Posterior cingulate gyrus (tissue), 11 donors: Measurements from ENCODE around the gene OPCML.

Source experiments
- DNase-seq, 10 donors: peaks; one replicate each; pipeline versions ENCODE4 v3.0.0 to v3.0.0-alpha.2; 2020 to 2021; ENCODE audit warnings: mixed read lengths in 3 of 10
- intact Hi-C: fragments of 100-400 bp; cut with DNase I; formaldehyde crosslinking; loops from one replicate; pipeline ENCODE4 v1.15.1; 2023

Gene OPCML

DNA sequence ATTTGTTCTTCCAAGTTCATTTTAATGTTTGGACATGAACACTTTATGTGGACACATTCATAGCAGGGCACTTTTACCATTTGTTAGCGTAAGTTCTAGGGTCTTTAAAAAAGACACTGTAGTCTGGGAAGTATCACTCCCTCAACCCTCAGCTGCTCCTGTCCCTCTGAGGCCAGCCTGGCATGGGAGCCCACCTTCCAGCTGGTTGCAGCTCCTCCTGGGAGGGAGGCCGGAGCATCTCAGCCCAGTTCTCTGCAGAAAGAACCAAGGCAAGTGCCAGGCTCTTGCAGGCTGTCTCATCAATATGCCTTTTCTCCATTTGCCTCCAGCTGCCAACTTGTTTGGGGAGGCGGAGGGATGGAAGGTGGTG lies 150.6 kb downstream of the OPCML start:
- DNase-seq, result no peak
- intact Hi-C loops, result no loop called here

DNA sequence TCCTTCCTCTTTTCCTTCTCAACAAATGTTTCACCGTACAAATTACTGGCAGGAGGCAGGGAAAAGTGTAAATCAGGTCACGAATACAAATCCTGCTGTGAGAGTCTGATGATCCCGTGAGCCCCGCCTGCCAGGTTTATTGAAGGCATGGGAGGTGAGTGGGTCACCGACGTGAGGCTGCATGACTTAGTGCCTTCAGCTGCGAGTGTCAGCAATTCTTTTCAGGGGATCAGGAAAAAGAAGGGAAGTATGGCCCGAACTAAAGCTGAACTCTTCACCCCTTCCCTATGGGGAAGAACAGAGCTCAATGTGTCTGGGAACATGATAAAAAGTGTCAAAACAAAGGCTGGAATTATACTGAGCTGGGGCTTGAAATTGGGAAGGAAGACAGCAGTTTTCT lies 166.2 kb downstream of the OPCML start:
- intact Hi-C loops, result no loop called here
- no peak for DNase-seq

DNA sequence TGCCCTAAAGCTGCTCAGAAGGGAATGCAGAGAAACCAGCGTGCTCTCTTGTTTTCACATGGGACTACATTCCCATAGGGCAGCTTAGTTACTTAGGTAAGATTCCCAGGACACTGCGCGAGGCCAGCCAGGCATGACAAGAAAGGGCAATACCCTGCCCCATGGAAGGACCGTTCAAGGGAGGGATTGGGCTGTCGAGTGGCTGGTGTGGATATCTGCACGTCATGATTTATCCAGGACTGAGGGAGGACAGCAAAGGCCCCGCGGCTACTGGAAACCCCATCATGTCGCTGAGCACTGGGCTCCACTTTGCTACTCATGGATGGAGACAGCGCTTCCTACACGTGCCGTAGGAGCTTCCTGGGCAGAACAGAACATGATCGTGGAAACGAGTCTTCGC lies 169.4 kb downstream of the OPCML start:
- intact Hi-C loops, result no loop called here
- DNase-seq, result no peak

DNA sequence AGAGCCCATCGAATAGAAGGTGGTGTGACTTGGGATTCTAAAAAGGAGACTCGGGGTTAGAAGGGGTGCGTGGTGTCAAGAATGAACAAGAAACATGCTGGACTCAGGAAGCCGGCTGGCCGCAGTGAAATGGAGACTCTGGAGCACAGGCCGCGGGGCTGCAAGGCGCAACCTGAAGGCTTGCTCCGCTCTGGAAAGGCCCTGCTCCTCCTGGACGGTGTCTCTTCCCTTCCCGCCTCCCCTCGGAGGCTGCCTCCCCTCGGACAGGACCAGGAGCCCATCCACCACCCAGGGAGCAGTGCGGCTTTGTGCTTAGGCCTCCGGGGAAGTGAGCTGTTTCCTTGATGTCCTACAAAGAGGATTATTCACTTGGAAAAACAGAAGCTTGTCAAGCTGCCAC lies 170.1 kb downstream of the OPCML start:
- intact Hi-C loops, result no loop called here
- DNase-seq, result peak in 1 of 10 donors; percentile 69

DNA sequence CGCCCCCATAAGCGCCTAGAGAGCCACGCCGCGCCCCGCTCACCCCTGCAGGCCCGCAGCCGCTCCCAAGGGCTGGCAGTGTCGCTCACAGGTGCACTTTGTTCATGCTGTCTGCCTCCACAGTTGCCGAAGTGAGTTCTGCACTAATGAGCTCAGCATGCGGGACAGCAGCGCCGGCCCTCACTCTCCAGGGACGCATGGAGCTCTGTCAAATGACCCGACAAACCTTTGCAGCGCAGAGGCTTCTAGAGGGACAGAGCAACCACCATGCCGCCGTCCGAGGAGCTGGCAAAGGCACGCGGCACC lies 170.7 kb downstream of the OPCML start:
- peak in 1 of 10 donors; percentile 70 for DNase-seq

DNA sequence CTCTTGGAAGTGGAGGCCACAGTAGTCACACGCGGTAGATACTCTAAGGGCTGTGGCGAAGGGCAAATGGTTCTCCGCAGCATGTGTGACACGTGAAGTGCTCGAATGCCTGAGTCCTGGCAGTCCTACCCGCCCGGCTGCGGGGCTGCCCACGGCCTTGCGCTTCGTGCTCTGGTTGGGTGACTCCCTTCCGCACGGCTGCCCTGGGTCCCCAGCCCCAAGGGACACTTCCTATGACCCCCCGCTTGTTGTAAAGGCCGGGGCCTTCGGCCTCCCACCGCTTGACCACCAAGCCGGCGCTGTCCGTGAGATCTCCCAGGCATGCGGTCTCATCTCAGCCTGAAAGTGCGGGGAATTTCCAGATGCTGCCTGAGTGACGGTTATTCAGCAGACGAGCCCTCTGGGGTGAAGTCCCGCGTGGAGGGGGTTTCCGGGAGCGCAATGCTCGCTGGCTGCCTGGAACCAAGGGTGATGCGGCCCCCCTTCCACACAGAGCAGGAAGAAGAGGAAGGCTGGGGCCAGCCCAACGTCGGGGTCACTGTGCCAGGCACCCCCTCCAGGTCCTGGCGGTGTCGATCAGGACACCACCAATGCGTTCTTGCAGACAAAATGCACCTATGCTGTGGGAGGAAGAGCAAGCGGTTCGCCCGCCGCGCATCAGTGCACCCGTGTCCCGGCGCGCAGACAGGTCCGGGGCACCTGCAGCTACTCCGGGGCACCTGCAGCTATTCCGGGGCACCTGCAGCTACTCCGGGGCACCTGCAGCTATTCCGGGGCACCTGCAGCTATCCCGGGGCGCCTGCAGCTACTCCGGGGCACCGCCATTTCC lies 171.2 kb downstream of the OPCML start:
- intact Hi-C loops, result no loop called here
- DNase-seq, result peak in 1 of 10 donors; percentile 69

More for the DNA sequence above, 170.7 kb downstream of the OPCML start:
- intact Hi-C loops, result no loop called here

DNA sequence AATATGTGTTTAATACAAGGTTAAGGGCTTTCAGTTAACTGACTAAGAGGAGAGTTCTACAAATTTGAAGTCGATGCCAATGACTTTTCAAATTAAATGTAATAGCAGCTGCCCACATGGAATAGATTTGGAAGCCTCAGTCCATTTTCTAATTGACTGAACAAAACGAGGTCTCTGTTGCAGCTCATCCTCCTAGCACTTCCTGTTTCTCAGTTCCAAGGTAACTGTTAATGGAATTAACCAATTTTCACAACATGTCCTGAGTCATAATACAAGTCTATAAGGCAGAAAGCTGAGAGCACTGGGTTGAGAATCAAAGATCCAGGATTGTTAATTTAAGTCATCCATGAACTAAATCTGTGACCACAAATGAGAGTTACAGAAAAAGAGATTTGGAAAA lies 177.2 kb downstream of the OPCML start:
- intact Hi-C loops, result no loop called here

DNA sequence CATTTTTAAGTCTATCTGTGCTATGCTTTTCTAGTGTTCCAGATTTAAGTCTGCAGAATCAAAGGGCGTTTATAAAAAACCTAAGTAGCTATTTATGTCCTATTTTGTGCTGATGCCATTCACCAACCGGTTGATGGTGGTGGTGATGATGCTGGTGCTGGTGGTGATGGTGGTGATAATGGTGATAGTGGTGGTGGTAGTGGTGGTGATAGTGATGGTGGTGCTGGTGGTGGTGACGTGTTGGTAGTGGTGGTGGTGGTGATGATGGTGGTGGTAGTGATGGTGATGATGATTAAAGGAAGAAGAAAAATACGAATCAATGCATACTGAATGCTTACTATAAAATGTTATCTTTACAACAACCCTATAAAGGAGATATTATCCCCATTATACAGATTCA lies 178.2 kb downstream of the OPCML start:
- intact Hi-C loops, result no loop called here
- no peak for DNase-seq

More for the DNA sequence above, 177.2 kb downstream of the OPCML start:
- no peak for DNase-seq

DNA sequence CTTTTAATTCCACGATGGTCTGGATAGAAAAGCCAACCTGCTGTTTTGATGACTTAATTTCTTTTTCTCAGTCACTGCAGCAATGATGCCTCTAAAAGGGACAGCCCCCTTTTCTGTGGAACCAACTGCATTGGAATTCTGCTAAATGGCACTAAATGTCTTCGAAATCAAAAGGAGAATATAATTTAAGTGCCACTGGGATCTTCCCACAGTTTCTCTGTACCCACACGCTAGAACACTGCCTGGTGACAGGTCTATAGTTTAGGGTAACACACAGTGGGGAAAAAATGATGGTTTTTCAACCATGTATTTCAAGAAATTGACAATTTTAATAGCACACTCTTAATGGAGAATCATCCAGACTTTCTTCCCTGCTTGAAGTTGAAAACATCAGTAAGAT lies 182.3 kb downstream of the OPCML start:
- intact Hi-C loops, result no loop called here
- DNase-seq, result no peak

DNA sequence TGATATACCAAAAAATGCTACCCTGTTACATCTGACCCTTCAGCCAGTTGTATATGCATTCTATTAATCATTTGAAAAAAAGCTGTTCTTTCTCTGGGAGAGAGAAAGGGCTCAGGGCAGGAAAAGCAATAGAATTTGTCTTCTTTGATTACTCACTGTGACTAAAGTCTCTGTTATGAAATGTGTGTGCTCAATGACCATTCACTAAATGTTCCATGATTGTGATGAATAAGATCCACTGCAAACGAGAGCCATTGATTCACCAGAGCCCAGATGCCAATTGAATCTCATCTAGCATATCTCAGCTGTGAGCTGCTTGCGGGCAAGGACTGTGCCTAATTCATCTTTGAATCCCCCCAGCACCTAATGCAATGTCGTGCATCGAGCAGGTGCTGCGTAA lies 184.3 kb downstream of the OPCML start:
- no peak for DNase-seq
- intact Hi-C loops, result no loop called here

DNA sequence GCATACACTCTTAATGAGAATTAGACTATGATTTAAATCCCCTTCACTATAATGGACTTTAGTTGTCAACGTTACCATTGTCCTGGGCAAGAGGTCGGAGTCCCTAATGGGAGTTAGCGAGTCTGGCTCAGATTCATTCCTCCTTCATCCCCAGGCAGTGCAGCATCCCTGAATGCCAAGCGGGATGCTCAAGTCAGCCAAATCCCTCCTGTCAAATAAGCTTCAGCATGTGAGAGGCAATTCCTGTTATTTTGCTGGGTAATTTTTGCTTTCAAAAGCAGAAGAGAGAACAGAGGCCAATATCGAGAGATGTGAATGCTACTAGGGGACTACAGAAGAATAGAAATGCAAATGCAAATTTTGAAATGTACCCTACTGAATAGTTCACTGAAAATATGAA lies 186.2 kb downstream of the OPCML start:
- intact Hi-C loops, result no loop called here
- DNase-seq, result no peak

DNA sequence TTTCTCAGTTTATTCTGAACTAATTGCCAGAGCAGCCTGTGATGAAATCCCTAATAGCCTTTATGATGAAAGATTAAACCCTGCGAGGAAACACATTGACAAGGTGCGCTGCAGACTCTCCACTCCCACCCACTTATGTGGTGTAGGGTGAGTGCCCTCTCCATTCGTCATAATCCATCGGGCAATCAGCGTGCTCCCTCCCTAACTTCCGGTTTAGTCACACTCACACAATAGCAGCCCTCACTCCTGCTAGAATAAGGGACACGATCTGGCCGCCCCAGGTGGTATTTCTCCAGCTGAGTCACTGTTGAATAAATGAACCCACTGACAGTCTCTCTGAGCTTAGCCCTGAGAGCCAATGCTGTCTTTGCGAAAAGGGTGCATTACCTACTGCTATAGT lies 188.3 kb downstream of the OPCML start:
- DNase-seq, result no peak
- intact Hi-C loops, result no loop called here

DNA sequence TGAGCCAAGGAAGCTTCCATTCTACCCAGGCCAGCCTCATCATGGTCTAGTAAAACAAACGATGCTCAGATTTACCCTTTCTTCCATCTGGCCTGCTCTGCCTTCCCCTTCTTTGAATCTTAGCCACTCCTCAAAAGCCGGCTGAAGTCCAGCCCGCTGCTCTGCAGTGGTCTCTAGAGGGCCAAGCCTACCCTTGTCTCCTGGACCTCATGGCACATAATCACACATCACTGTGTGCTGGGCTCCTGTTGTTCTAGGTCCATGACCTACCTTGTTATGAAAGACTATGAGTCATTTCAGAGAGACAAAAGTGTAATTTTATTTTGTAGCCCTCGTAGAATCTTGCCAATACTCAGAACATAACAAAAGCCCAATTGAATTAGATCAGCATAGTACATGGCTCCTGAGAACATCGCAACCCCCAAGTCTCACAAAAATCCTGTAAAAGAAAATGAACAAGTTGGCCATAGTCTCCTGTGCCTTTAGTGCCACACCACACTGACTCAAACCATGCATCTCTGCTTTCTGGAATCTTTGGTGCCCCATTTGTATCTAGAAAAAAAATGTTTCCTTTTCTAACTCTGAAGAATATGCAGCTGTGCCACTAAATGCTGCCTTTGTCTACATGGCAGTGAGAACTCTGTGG lies 192.7 kb downstream of the OPCML start:
- no peak for DNase-seq
- intact Hi-C loops, result no loop called here

DNA sequence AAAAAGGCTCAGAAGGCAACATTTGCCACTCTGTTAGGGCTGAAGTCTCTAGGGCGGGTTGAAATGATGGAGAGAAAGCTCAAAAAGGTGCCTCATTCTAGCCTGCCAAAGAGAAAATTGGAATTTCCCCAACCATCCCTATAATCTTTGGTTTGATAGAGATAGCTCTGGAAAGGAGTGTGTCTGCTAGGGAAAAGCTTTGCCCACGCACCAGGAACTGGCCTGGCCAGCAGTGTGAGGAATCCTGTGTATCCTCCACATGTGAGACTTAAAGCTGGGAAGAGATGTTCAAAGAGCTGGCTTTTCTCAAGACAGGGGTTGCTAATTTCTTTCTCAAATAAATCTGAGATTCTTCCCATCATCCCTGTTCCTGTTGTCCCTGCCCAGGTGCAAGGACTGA lies 193.7 kb downstream of the OPCML start:
- intact Hi-C loops, result no loop called here
- DNase-seq, result peak in 5 of 10 donors; percentile 38 to 89 (median 78)

DNA sequence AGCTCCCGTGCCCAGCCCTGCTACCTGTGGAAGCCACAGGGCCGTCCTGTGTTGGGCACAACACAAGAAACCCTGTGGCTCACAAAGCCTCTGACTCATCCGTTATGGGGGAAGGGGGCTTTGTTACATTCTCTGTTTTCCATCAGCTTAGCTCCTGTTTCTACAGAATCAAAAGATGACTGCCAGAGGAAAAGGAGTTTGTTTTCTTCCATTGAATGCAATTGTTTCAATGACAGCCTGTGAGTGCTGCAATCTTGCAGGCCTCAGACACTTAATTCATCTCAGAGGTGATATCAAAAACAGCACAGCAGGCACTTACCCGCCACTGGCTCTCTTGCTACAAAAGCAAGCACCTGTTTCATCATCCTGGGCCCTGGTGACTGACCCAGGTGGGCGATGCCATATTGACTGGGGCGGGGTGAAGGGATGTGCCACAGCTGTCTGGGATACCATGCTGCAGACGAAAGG lies 194.3 kb downstream of the OPCML start:
- intact Hi-C loops, result no loop called here
- DNase-seq, result peak in 1 of 10 donors; percentile 63

DNA sequence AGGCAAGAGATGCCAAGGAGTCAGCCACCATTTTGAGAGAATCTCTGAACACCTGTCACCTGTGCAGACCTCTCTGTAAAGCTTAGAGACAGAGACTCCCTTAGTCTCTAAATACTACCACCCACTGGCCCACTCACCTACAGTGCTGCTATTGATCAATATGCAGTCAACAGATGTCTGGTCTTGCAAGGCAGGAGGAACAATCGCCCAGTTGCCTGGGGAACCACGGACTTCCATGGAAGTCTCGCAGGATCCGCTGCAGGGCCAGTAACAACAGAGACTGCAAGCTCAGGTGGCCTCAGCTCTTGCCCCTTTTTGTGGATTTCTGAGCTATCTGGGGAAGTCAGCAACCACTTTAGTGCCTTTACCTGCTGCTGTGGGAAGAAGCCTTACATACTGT lies 195.1 kb downstream of the OPCML start:
- intact Hi-C loops, result no loop called here

DNA sequence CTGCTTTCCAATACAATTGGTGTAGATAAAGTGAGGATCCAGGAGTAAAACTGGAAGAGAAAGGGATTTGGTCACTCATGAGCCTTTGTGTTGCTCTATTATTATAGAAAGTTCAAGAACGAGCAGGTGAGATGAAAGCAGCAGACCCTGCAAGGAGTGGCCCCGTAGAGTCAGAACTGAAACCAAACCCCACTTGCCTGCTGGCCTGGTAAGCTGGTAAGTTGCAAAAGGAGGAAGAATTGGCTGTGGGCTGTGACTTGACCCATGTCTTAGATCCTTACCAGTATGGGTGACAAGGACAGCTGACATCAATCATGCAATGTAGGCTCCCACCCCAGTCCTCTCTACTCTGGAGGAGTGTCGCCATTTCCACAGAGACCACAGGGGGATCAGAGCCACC lies 201.3 kb downstream of the OPCML start:
- intact Hi-C loops, result no loop called here
- DNase-seq, result no peak

More for the DNA sequence above, 195.1 kb downstream of the OPCML start:
- no peak for DNase-seq

DNA sequence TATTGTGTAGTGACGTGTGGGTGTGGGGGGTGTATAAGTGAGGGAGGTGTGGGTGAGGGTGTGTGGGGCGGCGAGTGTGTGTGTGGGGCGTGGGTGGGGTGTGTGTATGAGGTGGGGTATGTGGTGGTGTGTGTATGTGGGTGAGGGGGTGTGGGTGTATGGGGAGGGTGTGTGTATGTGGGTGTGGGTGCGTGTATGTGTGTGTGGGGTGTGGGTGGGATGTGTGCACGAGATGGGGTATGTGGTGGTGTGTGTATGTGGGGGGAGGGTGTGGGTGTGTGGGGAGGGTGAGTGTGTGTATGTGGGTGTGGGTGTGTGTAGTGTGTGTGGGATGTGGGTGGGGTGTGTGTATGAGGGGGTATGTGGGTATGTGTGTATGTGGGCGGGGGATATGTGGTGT lies 205.5 kb downstream of the OPCML start:
- intact Hi-C loops, result no loop called here
- DNase-seq, result no peak

DNA sequence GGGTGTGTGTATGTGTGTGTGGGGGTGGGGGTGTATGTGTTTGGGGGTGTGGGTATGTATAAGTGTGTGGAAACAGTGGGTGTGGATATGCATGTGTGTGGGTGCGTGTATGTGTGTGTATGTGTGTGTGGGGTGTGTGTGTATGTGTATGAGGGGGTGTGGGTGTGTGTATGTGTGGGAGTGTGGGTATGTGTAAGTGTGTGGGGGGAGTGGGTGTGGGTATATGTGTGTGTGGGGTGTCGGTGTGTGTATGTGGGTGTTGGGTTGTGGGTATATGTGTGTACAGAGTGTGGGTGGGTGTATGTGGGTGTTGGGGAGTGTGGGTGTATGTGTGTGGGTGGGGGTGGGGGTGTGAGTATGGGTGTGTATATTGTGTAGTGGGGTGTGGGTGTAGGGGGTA lies 206.0 kb downstream of the OPCML start:
- intact Hi-C loops, result no loop called here

DNA sequence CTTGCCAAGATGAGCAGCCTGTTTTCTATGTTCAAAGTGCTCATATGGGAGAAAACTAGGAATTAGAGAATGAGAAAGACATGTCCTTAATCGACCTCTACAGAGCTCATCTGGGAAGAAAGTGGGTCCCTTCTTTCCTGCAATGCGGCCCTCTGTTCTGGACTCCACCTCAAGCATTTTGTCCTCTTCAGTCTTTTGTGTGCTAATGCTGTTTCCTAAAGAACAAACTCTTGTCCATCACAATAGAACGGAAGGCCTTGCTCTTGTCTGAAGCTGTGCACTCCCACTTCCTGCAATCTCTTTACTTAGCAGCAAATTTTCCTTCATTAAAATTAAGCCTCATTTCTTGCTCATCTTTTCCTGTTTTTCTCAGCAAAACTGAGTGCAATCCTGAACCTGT lies 206.6 kb downstream of the OPCML start:
- intact Hi-C loops, result no loop called here

More for the DNA sequence above, 206.0 kb downstream of the OPCML start:
- no peak for DNase-seq

DNA sequence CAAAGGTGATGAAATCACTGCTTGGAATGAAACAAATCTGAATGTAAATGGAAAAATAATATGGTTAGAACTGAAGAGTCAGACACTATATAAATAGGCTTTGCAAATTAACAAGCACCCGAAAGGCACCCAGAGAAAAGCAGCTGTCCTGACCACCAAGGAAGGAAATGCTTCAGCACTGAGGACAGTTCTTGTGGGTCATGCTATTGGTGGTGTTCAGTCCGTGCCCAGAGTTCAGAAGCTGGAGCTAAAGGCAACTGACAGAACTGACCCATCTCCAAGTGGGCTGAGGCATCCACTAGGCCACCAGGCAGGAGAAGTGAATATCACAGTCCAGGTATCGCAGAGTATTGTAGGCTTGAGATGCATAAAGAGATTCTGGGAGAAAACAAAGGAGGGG lies 208.9 kb downstream of the OPCML start:
- intact Hi-C loops, result no loop called here
- DNase-seq, result no peak

More for the DNA sequence above, 206.6 kb downstream of the OPCML start:
- DNase-seq, result no peak

DNA sequence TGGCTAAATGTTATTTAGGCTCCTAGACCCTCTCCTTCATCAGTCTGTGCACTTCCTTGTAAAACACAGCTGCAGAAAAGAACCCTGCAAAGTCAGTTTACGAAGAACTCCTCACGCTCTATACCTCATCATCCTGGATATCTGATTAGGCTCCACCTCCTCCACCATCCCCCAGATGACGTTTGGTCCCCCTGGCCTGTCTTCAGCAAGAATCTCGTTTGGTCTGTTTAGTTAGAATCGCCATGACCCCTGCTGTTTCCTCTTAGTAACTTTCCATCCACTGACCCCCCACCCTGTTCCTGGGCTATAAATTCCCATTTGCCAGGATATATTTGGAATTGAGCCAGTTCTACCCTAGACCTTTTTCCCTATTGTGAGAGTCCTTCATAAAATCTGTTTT lies 214.1 kb downstream of the OPCML start:
- no peak for DNase-seq
- intact Hi-C loops, result no loop called here
